Stimulated activated CD4-positive, alpha-beta T cell treated with anti-CD3 and anti-CD28 coated beads, Interleukin-15, amount 100 ng/mL, for 1 hour (primary cell): ENCODE measurements around the gene MAML3.
A peak's percentile ranks its signal among the peaks of the same experiment; 100 is the strongest.

Experiments used
- DNase-seq, 2 donors: peaks; one replicate each; pipeline ENCODE4 v3.0.0-alpha.2; 2020; ENCODE audit warnings: low read depth in 1 of 2, low spot score in 1 of 2

MAML3 gene

GRCh38 chr4:139738846-139739613, 415.0 kb downstream of the MAML3 start:
- DNase-seq, result no peak

GRCh38 chr4:139736661-139737060, 417.3 kb downstream of the MAML3 start:
- no peak for DNase-seq

- no peak for DNase-seq
Measured at GRCh38 chr4:139736274-139736660, 417.7 kb downstream of the MAML3 start.

- DNase-seq, result no peak
Measured at GRCh38 chr4:139735381-139736273, 418.4 kb downstream of the MAML3 start.

GRCh38 chr4:139734875-139735380, 419.1 kb downstream of the MAML3 start:
- DNase-seq, result peak in 1 of 2 donors; percentile 50

GRCh38 chr4:139734201-139734874, 419.6 kb downstream of the MAML3 start:
- no peak for DNase-seq

GRCh38 chr4:139732991-139733570, 420.9 kb downstream of the MAML3 start:
- no peak for DNase-seq

GRCh38 chr4:139728840-139729239, 425.1 kb downstream of the MAML3 start:
- DNase-seq, result no peak

GRCh38 chr4:139728146-139728545, 425.8 kb downstream of the MAML3 start:
- no peak for DNase-seq

- DNase-seq, result no peak
Measured at GRCh38 chr4:139726615-139727014, 427.4 kb downstream of the MAML3 start.

GRCh38 chr4:139725236-139725635, 428.7 kb downstream of the MAML3 start:
- no peak for DNase-seq

GRCh38 chr4:139721789-139722188, 432.2 kb downstream of the MAML3 start:
- DNase-seq, result no peak

- no peak for DNase-seq
Measured at GRCh38 chr4:139720806-139721205, 433.2 kb downstream of the MAML3 start.

GRCh38 chr4:139719381-139720101, 434.4 kb downstream of the MAML3 start:
- no peak for DNase-seq

- no peak for DNase-seq
Measured at GRCh38 chr4:139718833-139719232, 435.2 kb downstream of the MAML3 start.

- no peak for DNase-seq
Measured at GRCh38 chr4:139718358-139718757, 435.6 kb downstream of the MAML3 start.

GRCh38 chr4:139715746-139716391, 438.1 kb downstream of the MAML3 start:
- DNase-seq, result no peak

GRCh38 chr4:139712882-139713281, 441.1 kb downstream of the MAML3 start:
- DNase-seq, result no peak

GRCh38 chr4:139711461-139711860, 442.5 kb downstream of the MAML3 start:
- DNase-seq, result no peak

- DNase-seq, result no peak
Measured at GRCh38 chr4:139710073-139710472, 443.9 kb downstream of the MAML3 start.
